PC-9 (cell line): ENCODE measurements around the gene FERMT2. TPM values are rescaled to one million over a fixed set of nuclear protein-coding genes. Genes with fewer than 3 reads are reported as not detected.

Source experiments
- BruUV-seq: library from RNA; stranded (reverse); fragments of 400-500 nt; replicated peaks from 2 replicates; lab custom pipeline; 2021; lab: Mats Ljungman, UMichigan
- CTCF ChIA-PET: fragments of 300-600 bp; sonication (Branson Sonifier 250); formaldehyde crosslinking; loops from one replicate; lab custom pipeline; 2022; ENCODE audit warnings: antibody characterized with exemption; lab: Charles Lee
- POLR2A ChIA-PET: fragments of 300-600 bp; sonication (Branson Sonifier 250); formaldehyde crosslinking; loops from one replicate; lab custom pipeline; 2022; ENCODE audit warnings: antibody characterized with exemption; ENCODE audit not compliant: unreplicated experiment; lab: Charles Lee
- DNase-seq, 2 experiments: peaks; one replicate each; pipeline versions ENCODE4 v3.0.0 to v3.0.0-alpha.2; 2015 to 2022; ENCODE audit warnings: mixed read lengths in 1 of 2
- H2AFZ ChIP-seq: fragments of 200-600 bp; sonication (generic); 2 replicates; pipeline ENCODE4 v1.8.1; 2017; ENCODE audit warnings: antibody characterized with exemption
- H3F3A ChIP-seq: fragments of 200-600 bp; sonication (generic); 2 replicates; pipeline ENCODE4 v1.8.1; 2017; ENCODE audit warnings: antibody characterized with exemption, mild to moderate bottlenecking, low read depth; ENCODE audit not compliant: insufficient read depth
- H3K27ac ChIP-seq: fragments of 200-600 bp; sonication (generic); 2 replicates; pipeline ENCODE4 v1.6.1; 2016; ENCODE audit warnings: mixed run types
- H3K27me3 ChIP-seq: fragments of 200-600 bp; sonication (generic); 2 replicates; pipeline ENCODE4 v1.6.1; 2016; ENCODE audit warnings: low read depth, mixed run types; ENCODE audit not compliant: insufficient read depth
- H3K36me3 ChIP-seq: fragments of 200-600 bp; sonication (generic); 2 replicates; pipeline ENCODE4 v1.6.1; 2016; ENCODE audit warnings: low read depth, mixed run types
- H3K4me1 ChIP-seq: fragments of 200-600 bp; sonication (generic); replicated peaks from 2 replicates; pipeline ENCODE4 v1.6.1; 2016; ENCODE audit warnings: mixed run types; ENCODE audit not compliant: insufficient read depth
- H3K4me2 ChIP-seq: fragments of 200-600 bp; sonication (generic); 2 replicates; pipeline ENCODE4 v1.6.1; 2017; ENCODE audit warnings: mixed run types
- H3K4me3 ChIP-seq: fragments of 200-600 bp; sonication (generic); 2 replicates; pipeline ENCODE4 v1.6.1; 2016; ENCODE audit warnings: mixed run types
- H3K79me2 ChIP-seq: fragments of 200-600 bp; sonication (generic); 2 replicates; pipeline ENCODE4 v1.6.1; 2017; ENCODE audit warnings: low read depth, mixed run types
- H3K9me2 ChIP-seq: fragments of 200-600 bp; sonication (generic); 2 replicates; pipeline ENCODE4 v1.8.1; 2017; ENCODE audit warnings: mild to moderate bottlenecking; ENCODE audit not compliant: insufficient read depth
- H3K9me3 ChIP-seq: fragments of 200-600 bp; sonication (generic); 2 replicates; pipeline ENCODE4 v1.8.1; 2016; ENCODE audit warnings: low read depth; ENCODE audit not compliant: insufficient read depth
- H4K20me1 ChIP-seq: fragments of 200-600 bp; sonication (generic); 2 replicates; pipeline ENCODE4 v1.8.1; 2017; ENCODE audit not compliant: insufficient read depth
- EZH2 ChIP-seq: fragments of 200-600 bp; sonication (generic); IDR thresholded peaks from 2 replicates; pipeline ENCODE4 v1.8.0; 2017; ENCODE audit warnings: antibody characterized with exemption, low read depth
- intact Hi-C: fragments of 100-400 bp; cut with micrococcal nuclease; formaldehyde crosslinking; loops from one replicate; pipeline ENCODE4 v1.10.0; 2022; ENCODE audit not compliant: unreplicated experiment
- total RNA-seq: library from RNA; stranded (reverse); gene quantifications from 2 replicates; pipeline ENCODE4 v1.2.3, GENCODE V29; 2021
- TF ChIP-seq, protein P1 (sequence below): fragments of 200-600 bp; sonication (generic); conservative IDR thresholded peaks from 2 replicates; pipeline ENCODE4 v1.6.1; 2017; ENCODE audit warnings: mixed run types, antibody characterized with exemption, mild to moderate bottlenecking, moderate library complexity

Gene FERMT2
- total RNA-seq, 1 experiment from 2014 or later, result 9.0 TPM

DNA sequence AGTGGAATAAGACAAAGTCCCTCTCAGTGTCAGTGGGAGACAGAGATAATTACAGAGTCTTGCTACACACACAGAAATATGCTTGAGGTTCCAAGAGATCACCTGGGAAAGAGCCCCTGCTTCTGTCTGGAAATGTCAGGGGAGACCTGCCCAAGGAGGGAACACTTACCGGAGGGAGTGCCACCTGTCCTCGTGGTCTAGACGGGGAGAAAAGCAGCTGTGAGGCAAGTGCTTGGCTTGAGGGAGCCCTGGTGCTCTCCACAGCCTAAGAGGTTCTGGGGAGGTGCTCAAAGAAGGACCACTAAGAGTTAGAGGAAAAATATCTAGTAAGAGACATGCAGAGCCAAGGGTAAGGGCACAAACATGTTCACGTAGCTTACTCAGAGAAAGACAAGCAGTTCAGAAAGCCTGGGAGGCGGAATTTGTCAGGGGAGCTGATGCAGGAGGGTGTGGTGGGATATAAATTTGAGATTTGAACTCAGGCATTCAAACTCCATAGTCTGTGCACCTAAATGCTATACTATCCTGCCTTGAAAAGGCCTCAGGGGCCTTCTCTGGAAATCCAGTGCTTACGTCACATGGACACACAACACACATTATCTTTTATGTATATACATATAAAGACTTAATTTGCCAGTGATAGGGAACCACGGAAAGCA, 121.2 kb downstream of the FERMT2 start:
- no TSS peak for BruUV-seq
- Histone ChIP-seq H3K79me2 (no peaks in the 10 kb centered on the region), H3F3A (no peaks in the 10 kb centered on the region; the same call in 1 of the 2 replicates), H3K36me3 (no peaks in the 10 kb centered on the region), H3K4me3 (no peak overlapping the region), H3K4me2 (no peak overlapping the region), H3K27me3 (no peaks in the 10 kb centered on the region), H3K9me3 (no peaks in the 10 kb centered on the region), H3K9me2 (no peaks in the 10 kb centered on the region), H3K27ac (no peak overlapping the region), H3K4me1 (no peaks in the 10 kb centered on the region), H4K20me1 (no peaks in the 10 kb centered on the region), H2AFZ (peak overlapping the region; percentile 64; the same call in 1 of the 2 replicates)
- DNase-seq, result no peak
- ChIA-PET POLR2A (no interaction called here), CTCF (no interaction called here)
- TF ChIP-seq, protein P1, sequence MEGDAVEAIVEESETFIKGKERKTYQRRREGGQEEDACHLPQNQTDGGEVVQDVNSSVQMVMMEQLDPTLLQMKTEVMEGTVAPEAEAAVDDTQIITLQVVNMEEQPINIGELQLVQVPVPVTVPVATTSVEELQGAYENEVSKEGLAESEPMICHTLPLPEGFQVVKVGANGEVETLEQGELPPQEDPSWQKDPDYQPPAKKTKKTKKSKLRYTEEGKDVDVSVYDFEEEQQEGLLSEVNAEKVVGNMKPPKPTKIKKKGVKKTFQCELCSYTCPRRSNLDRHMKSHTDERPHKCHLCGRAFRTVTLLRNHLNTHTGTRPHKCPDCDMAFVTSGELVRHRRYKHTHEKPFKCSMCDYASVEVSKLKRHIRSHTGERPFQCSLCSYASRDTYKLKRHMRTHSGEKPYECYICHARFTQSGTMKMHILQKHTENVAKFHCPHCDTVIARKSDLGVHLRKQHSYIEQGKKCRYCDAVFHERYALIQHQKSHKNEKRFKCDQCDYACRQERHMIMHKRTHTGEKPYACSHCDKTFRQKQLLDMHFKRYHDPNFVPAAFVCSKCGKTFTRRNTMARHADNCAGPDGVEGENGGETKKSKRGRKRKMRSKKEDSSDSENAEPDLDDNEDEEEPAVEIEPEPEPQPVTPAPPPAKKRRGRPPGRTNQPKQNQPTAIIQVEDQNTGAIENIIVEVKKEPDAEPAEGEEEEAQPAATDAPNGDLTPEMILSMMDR, result no peak
- TF ChIP-seq EZH2, result no peak
- intact Hi-C loops, result no loop called here

DNA sequence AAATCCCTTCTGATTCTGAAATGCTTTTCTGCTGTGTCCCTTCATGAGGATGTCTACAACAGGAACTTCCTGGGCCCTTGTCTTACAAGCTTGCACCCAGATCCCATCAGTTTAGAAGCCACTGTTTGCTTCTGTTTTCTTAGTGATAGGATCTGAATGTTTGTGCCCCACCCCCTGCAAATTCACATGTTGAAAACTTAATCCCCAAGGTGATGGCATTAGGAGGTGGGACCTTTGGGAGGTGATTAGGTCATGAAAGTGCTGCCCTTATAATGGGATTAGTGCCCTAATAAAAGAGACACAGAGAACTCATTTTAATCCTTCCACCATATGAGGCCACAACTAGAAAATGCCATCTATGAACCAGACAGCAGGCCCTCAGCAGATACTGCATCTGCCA, 123.4 kb downstream of the FERMT2 start:
- Histone ChIP-seq H3K27ac (no peak overlapping the region), H3K4me2 (no peak overlapping the region), H3K27me3 (no peaks in the 10 kb centered on the region), H3K9me2 (no peaks in the 10 kb centered on the region), H4K20me1 (no peaks in the 10 kb centered on the region), H3K9me3 (no peaks in the 10 kb centered on the region), H2AFZ (no peak overlapping the region), H3K36me3 (no peaks in the 10 kb centered on the region), H3K4me3 (no peak overlapping the region), H3K4me1 (no peaks in the 10 kb centered on the region), H3F3A (no peaks in the 10 kb centered on the region; the same call in 1 of the 2 replicates), H3K79me2 (no peaks in the 10 kb centered on the region)
- DNase-seq, result no peak
- POLR2A ChIA-PET, result interaction anchor here (0.7 kb wide), 1 partner anchor 123 kb away, joined by 7 read pairs; the partner anchor contains the start of gene FERMT2
- no peak for TF ChIP-seq EZH2
- TF ChIP-seq, protein P1, result no peak
- intact Hi-C loops, result no loop called here
- BruUV-seq, result no TSS peak
- CTCF ChIA-PET, result no interaction called here

DNA sequence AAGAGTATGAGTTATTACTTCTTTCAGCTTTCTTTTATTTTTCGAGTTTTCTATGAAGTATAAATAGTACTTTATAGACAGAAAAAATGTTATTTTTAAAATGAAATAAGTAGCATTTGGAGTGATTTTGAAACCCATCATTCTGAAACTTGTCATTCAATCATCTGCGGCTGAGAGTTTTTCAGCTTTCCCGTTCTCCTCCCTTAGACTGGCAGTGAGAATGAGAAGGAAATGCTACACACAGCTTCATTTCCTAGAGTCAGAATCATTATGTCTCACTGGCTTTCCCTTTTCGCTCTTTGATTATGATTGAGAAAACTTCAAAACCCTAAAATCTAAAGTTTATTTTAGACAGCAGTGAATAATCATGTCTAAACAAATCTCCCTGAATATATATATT, 125.8 kb downstream of the FERMT2 start:
- POLR2A ChIA-PET, result no interaction called here
- no peak overlapping the region for H2AFZ ChIP-seq

More for the DNA sequence above, 125.8 kb downstream of the FERMT2 start:
- Histone ChIP-seq H3K36me3 (no peaks in the 10 kb centered on the region), H3K4me2 (no peak overlapping the region), H3K9me2 (no peaks in the 10 kb centered on the region), H3K79me2 (no peaks in the 10 kb centered on the region), H4K20me1 (no peaks in the 10 kb centered on the region), H3K27ac (no peak overlapping the region), H3K4me1 (no peaks in the 10 kb centered on the region), H3K27me3 (no peaks in the 10 kb centered on the region), H3F3A (no peaks in the 10 kb centered on the region; the same call in 1 of the 2 replicates), H3K9me3 (no peaks in the 10 kb centered on the region), H3K4me3 (no peak overlapping the region)
- DNase-seq, result no peak
- TF ChIP-seq EZH2, result no peak
- TF ChIP-seq, protein P1, result no peak
- intact Hi-C loops, result no loop called here
- CTCF ChIA-PET, result interaction anchor here (0.7 to 0.9 kb wide), 3 partner anchors 9 to 136 kb away, joined by 3 to 5 read pairs (median 4); no protein-coding TSS in a partner anchor
- BruUV-seq, result no TSS peak
